HEK293 (cell line): ENCODE measurements around the gene SPTBN2.

Experiments used
- REPIN1 ChIP-seq: fragments of 450-650 bp; formaldehyde crosslinking; IDR thresholded peaks from 2 replicates; pipeline ENCODE4 v1.5.1; 2017; ENCODE audit warnings: missing biosample characterization, missing genetic modification characterization, low read depth
- ZNF157 ChIP-seq: fragments of 450-650 bp; formaldehyde crosslinking; IDR thresholded peaks from 2 replicates; pipeline ENCODE4 v1.5.1; 2016; ENCODE audit warnings: missing biosample characterization, missing genetic modification characterization
- ZNF16 ChIP-seq: fragments of 450-650 bp; formaldehyde crosslinking; IDR thresholded peaks from 2 replicates; pipeline ENCODE4 v1.5.1; 2016; ENCODE audit warnings: low read depth, missing biosample characterization, missing genetic modification characterization
- ZNF274 ChIP-seq, 2 experiments: fragments of 200-500 bp in 1 of 2; fragments of 450-650 bp in 1 of 2; sonication (Bioruptor generic) in 1 of 2; formaldehyde crosslinking in 1 of 2; IDR thresholded peaks; 2 replicates each; pipeline versions ENCODE4 v1.5.1 to v1.6.1; 2014 to 2016; ENCODE audit warnings: borderline replicate concordance in 1 of 2, inconsistent platforms in 1 of 2, low read length in 1 of 2, missing biosample characterization in 1 of 2, missing genetic modification characterization in 1 of 2
- ZNF426 ChIP-seq: fragments of 450-650 bp; formaldehyde crosslinking; IDR thresholded peaks from 2 replicates; pipeline ENCODE4 v1.5.1; 2017; ENCODE audit warnings: missing biosample characterization, missing genetic modification characterization, mild to moderate bottlenecking, inconsistent platforms, moderate library complexity
- ZNF510 ChIP-seq: fragments of 450-650 bp; formaldehyde crosslinking; IDR thresholded peaks from 2 replicates; pipeline ENCODE4 v1.5.1; 2018; ENCODE audit warnings: mild to moderate bottlenecking, missing genetic modification characterization, missing biosample characterization; ENCODE audit not compliant: insufficient replicate concordance
- ZNF776 ChIP-seq: fragments of 450-650 bp; formaldehyde crosslinking; IDR thresholded peaks from 2 replicates; pipeline ENCODE4 v1.5.0; 2017; ENCODE audit warnings: missing biosample characterization, missing genetic modification characterization, borderline replicate concordance
- TF ChIP-seq, protein P1 (sequence below): fragments of 450-650 bp; formaldehyde crosslinking; IDR thresholded peaks from 2 replicates; pipeline ENCODE4 v1.5.1; 2016; ENCODE audit warnings: missing biosample characterization, missing genetic modification characterization, low read depth
- TF ChIP-seq, protein P2 (sequence below): fragments of 450-650 bp; formaldehyde crosslinking; IDR thresholded peaks from 2 replicates; pipeline ENCODE4; 2016; ENCODE audit warnings: missing biosample characterization, missing genetic modification characterization
- TF ChIP-seq, protein P3 (sequence below): fragments of 450-650 bp; formaldehyde crosslinking; IDR thresholded peaks from 2 replicates; pipeline ENCODE4 v1.5.1; 2016; ENCODE audit warnings: missing biosample characterization, missing genetic modification characterization
- TF ChIP-seq, protein P4 (sequence below): fragments of 450-650 bp; formaldehyde crosslinking; IDR thresholded peaks from 2 replicates; pipeline ENCODE4 v1.5.1; 2016; ENCODE audit warnings: missing biosample characterization, missing genetic modification characterization
- TF ChIP-seq, protein P5 (sequence below): IDR thresholded peaks from 2 replicates; pipeline ENCODE4 v1.6.1; 2011; ENCODE audit warnings: mild to moderate bottlenecking, low read depth, low read length, borderline replicate concordance

DNA sequence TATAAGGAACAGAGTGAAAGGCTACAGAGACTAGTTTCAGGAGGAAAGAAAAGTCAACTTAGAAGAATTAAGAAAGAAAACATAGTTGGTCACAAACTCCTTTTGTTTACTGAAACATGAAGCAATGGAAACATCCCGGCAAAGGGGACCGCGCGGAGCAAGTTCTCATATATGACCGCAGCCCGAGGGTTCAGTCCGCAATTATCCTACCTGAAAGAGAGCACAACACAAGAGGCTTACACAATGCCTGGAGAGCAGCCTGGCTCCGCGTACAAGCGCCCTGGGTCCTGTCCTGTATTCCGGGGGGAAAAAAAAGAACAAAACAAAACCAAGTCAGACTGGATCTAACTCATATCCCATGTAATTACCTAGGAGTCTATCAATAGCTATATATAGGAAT is 63.6 kb downstream of the SPTBN2 start:
- TF ChIP-seq, protein P1, sequence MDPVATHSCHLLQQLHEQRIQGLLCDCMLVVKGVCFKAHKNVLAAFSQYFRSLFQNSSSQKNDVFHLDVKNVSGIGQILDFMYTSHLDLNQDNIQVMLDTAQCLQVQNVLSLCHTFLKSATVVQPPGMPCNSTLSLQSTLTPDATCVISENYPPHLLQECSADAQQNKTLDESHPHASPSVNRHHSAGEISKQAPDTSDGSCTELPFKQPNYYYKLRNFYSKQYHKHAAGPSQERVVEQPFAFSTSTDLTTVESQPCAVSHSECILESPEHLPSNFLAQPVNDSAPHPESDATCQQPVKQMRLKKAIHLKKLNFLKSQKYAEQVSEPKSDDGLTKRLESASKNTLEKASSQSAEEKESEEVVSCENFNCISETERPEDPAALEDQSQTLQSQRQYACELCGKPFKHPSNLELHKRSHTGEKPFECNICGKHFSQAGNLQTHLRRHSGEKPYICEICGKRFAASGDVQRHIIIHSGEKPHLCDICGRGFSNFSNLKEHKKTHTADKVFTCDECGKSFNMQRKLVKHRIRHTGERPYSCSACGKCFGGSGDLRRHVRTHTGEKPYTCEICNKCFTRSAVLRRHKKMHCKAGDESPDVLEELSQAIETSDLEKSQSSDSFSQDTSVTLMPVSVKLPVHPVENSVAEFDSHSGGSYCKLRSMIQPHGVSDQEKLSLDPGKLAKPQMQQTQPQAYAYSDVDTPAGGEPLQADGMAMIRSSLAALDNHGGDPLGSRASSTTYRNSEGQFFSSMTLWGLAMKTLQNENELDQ = no peak
- TF ChIP-seq ZNF510 (tag by site-specific recombination) (no peak), ZNF274 (IDR thresholded peaks at IDR 0.05; ENCODE audit: low read length) (no peak), ZNF274 (tag by site-specific recombination; IDR thresholded peaks at IDR 0.05; ENCODE audit: borderline replicate concordance) (no peak), ZNF426 (tag by site-specific recombination) (no peak), ZNF776 (tag by site-specific recombination) (no peak), ZNF16 (tag by site-specific recombination) (no peak), ZNF157 (no peak), REPIN1 (tag by site-specific recombination) (no peak)
- TF ChIP-seq, protein P2, sequence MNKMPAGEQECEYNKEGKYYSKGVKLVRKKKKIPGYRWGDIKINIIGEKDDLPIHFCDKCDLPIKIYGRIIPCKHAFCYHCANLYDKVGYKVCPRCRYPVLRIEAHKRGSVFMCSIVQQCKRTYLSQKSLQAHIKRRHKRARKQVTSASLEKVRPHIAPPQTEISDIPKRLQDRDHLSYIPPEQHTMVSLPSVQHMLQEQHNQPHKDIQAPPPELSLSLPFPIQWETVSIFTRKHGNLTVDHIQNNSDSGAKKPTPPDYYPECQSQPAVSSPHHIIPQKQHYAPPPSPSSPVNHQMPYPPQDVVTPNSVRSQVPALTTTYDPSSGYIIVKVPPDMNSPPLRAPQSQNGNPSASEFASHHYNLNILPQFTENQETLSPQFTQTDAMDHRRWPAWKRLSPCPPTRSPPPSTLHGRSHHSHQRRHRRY (tag by site-specific recombination) = no peak
- TF ChIP-seq, protein P3, sequence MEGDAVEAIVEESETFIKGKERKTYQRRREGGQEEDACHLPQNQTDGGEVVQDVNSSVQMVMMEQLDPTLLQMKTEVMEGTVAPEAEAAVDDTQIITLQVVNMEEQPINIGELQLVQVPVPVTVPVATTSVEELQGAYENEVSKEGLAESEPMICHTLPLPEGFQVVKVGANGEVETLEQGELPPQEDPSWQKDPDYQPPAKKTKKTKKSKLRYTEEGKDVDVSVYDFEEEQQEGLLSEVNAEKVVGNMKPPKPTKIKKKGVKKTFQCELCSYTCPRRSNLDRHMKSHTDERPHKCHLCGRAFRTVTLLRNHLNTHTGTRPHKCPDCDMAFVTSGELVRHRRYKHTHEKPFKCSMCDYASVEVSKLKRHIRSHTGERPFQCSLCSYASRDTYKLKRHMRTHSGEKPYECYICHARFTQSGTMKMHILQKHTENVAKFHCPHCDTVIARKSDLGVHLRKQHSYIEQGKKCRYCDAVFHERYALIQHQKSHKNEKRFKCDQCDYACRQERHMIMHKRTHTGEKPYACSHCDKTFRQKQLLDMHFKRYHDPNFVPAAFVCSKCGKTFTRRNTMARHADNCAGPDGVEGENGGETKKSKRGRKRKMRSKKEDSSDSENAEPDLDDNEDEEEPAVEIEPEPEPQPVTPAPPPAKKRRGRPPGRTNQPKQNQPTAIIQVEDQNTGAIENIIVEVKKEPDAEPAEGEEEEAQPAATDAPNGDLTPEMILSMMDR (tag by site-specific recombination) = no peak
- TF ChIP-seq, protein P4, sequence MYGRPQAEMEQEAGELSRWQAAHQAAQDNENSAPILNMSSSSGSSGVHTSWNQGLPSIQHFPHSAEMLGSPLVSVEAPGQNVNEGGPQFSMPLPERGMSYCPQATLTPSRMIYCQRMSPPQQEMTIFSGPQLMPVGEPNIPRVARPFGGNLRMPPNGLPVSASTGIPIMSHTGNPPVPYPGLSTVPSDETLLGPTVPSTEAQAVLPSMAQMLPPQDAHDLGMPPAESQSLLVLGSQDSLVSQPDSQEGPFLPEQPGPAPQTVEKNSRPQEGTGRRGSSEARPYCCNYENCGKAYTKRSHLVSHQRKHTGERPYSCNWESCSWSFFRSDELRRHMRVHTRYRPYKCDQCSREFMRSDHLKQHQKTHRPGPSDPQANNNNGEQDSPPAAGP (tag by site-specific recombination) = no peak
- TF ChIP-seq, protein P5, sequence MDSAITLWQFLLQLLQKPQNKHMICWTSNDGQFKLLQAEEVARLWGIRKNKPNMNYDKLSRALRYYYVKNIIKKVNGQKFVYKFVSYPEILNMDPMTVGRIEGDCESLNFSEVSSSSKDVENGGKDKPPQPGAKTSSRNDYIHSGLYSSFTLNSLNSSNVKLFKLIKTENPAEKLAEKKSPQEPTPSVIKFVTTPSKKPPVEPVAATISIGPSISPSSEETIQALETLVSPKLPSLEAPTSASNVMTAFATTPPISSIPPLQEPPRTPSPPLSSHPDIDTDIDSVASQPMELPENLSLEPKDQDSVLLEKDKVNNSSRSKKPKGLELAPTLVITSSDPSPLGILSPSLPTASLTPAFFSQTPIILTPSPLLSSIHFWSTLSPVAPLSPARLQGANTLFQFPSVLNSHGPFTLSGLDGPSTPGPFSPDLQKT = no peak
